Mucosa of descending colon (tissue), 3 donors: ENCODE results near the gene TNP1. TPM values are rescaled to one million over a fixed set of nuclear protein-coding genes. Genes with fewer than 3 reads are reported as not detected.

Source experiments
- ATAC-seq: fragments of 200-7000 bp; cut with Tn5 transposase; one replicate; pipeline ENCODE4 v1.9.1; 2020; ENCODE audit warnings: mild to moderate bottlenecking, moderate library complexity
- DNase-seq, 3 donors: peaks; one replicate each; pipeline ENCODE4 v3.0.0-alpha.2; 2020
- H3K36me3 ChIP-seq: fragments of 200-600 bp; one replicate; pipeline ENCODE4 v1.8.0; 2021; ENCODE audit warnings: low read depth, mild to moderate bottlenecking
- H3K4me1 ChIP-seq: fragments of 200-600 bp; one replicate; pipeline ENCODE4 v1.8.0; 2021; ENCODE audit warnings: low read depth, mild to moderate bottlenecking
- H3K4me3 ChIP-seq: fragments of 200-600 bp; one replicate; pipeline ENCODE4 v1.8.0; 2021; ENCODE audit warnings: mild to moderate bottlenecking
- H3K9me3 ChIP-seq: fragments of 200-600 bp; one replicate; pipeline ENCODE4 v1.8.0; 2021; ENCODE audit warnings: mild to moderate bottlenecking
- intact Hi-C, 2 donors: fragments of 100-400 bp; cut with DNase I in 1 of 2; cut with micrococcal nuclease in 1 of 2; formaldehyde crosslinking; loops; one replicate each; pipeline versions ENCODE4 v1.11.0 to v1.11.1; 2022; cut with DNase I, micrococcal nuclease
- total RNA-seq, 3 donors: library from RNA; stranded (reverse); fragmentation: NEBNext Ultra II Directional in 2 of 3; extraction: Animal tissue kit (Norgen Biotek cat#: 25700) in 2 of 3; gene quantifications; one replicate each; pipeline versions ENCODE4 v1.2.1 to v1.2.4, GENCODE V29; 2021 to 2023
- TF ChIP-seq, protein P1 (sequence below): fragments of 200-600 bp; IDR thresholded peaks from one replicate; pipeline ENCODE4 v1.8.0; 2022; ENCODE audit warnings: antibody characterized with exemption, mild to moderate bottlenecking
- donor health status: DM: no; HTN: no; CAD: no; lungs with moderate emphysema.
- donor health status: DM: no; HTN: no; CAD: no.
- donor health status: DM: no; HTN: yes; CAD: no.

Gene TNP1
- total RNA-seq, 3 donors from 2014 or later: not detected

DNA sequence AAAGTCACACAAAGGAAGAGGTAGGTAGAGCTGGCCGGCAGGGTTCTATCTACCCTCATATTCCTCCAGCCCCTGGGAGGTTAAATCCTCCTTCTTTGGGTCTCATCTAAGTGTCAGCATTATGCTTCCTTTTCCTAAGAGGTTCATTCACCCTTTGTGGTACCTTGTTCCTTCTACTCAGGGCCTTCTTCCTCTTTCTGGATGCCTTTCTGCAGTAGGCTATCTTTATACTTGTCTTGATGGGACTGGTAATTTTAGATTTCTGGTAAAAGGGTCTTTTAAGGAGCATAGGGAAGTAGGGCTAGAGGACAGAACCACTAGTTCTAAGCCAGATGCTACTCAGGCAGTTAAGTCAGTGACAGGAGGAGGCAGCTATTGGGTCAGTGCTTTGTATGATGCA is 13.7 kb upstream of the TNP1 start:
- Histone ChIP-seq H3K4me1 (no peaks in the 10 kb centered on the region), H3K9me3 (no peaks in the 10 kb centered on the region), H3K4me3 (no peak overlapping the region), H3K36me3 (no peaks in the 10 kb centered on the region)
- TF ChIP-seq, protein P1, sequence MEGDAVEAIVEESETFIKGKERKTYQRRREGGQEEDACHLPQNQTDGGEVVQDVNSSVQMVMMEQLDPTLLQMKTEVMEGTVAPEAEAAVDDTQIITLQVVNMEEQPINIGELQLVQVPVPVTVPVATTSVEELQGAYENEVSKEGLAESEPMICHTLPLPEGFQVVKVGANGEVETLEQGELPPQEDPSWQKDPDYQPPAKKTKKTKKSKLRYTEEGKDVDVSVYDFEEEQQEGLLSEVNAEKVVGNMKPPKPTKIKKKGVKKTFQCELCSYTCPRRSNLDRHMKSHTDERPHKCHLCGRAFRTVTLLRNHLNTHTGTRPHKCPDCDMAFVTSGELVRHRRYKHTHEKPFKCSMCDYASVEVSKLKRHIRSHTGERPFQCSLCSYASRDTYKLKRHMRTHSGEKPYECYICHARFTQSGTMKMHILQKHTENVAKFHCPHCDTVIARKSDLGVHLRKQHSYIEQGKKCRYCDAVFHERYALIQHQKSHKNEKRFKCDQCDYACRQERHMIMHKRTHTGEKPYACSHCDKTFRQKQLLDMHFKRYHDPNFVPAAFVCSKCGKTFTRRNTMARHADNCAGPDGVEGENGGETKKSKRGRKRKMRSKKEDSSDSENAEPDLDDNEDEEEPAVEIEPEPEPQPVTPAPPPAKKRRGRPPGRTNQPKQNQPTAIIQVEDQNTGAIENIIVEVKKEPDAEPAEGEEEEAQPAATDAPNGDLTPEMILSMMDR: no peak
- DNase-seq: no peak
- intact Hi-C loops: no loop called here
- ATAC-seq: no peak

DNA sequence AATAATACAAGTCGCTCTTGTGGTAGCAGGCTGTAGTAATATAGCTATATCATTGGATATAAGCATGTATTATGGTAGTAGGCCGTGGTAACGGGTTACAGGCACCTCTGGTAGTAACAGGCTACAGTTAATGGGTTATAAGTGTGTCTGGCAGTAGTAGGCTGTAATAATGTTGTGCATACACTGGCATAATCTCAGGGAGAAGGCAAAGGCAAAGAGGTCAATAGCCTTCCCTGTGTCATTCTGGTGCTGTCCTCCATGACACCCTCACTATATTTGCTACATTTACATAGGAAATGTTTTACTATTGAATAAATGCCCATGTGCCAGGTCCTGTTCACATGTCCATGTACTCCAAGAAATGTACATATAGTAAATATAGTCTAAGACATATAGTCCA is 12.8 kb upstream of the TNP1 start:
- intact Hi-C loops: no loop called here
- H3K9me3 ChIP-seq: no peaks in the 10 kb centered on the region
- H3K4me3 ChIP-seq: no peak overlapping the region
- TF ChIP-seq, protein P1: no peak
- DNase-seq: no peak
- H3K36me3 ChIP-seq: no peaks in the 10 kb centered on the region
- H3K4me1 ChIP-seq: no peaks in the 10 kb centered on the region
- no peak for ATAC-seq

DNA sequence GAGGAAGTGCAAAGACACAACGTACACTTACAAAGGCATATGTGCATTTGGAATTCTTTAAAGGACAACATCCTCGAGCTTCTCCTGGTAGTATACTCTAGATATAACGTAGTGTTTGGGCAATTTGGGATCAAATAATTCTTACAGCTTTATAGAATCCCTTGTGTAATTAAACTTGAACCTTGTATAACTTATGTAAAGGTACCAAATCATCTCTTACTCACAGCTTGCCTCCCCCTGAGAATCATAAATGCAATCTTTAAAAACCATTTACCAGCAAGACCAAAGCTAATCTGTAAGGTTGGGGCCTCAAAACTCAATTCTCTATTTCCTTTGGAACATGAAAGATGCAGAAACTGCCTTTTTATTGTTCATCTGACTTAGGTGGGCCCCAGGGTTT is 12.2 kb upstream of the TNP1 start:
- intact Hi-C loops: no loop called here
- DNase-seq: no peak
- Histone ChIP-seq H3K36me3 (no peaks in the 10 kb centered on the region), H3K4me3 (no peak overlapping the region), H3K4me1 (no peaks in the 10 kb centered on the region), H3K9me3 (no peaks in the 10 kb centered on the region)
- TF ChIP-seq, protein P1: no peak
- ATAC-seq: no peak

DNA sequence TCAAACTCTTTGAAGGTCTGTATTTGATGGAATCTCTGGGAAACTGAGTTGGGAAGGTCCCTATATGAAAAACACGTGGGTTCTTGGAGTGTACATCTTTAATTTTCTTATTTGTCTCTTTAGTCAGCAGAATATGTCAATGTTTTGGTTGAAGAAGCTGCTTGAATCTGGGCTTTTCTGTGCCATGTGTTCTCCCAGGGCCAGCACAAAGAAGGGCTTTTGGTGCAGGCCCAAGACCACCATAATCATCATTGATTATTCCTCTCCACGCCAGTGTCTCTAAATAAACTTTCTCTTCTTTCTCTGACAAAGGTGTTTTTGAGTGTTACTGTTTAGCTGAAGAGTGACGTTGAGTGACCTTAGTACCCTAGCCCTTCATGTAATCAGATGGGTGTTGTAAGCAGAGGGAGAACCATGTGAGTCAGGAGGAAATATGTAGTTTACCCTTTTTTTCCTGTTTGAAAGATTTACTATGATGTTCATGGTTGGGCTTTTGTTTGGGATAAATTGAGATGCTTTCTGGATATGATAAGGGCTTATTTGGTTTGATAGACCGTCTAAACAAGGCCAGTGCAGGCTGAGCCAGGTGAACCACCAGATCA is 11.6 kb upstream of the TNP1 start:
- Histone ChIP-seq H3K4me3 (no peak overlapping the region), H3K36me3 (no peaks in the 10 kb centered on the region), H3K9me3 (no peaks in the 10 kb centered on the region), H3K4me1 (no peaks in the 10 kb centered on the region)
- ATAC-seq (peak; percentile 16), DNase-seq (no peak)
- TF ChIP-seq, protein P1: no peak
- intact Hi-C loops: no loop called here

DNA sequence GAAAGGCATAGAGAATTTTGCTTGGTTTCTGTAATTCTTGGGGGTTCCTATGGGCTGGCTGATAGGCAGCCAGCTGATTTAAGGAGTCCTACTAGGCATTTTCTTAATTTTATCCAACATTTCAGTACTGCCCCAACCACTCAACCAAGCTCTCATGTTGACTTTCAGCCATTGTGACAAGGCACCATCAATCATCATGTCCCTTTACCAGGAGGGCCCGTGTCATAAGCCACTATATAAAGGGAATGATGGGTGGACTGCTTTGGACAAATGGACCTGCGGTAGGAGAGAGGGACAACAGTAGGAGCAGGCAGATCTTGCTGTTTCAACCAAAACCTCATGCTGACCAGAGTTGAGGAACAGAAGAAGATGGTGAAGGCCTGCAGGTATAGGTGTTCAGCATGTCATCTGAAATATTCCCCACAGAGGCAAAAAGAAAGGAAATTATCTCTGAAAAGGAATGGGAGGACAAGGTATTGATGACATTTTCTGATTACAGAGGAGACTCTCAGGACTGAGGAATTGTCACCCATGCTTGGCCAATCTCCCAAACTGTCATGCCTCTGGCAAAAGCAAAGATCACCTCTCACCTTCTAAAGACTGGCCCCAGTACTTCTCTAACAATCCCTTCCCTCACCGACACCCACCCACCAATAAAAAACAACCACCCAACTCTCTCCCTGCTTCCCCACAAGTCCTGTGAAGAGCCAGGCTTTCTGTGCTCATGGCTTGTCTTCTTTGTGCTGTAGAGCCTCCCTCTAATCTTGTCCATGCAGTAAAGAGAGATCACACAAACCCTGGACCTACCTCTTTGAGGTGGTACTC is 10.9 kb upstream of the TNP1 start:
- Histone ChIP-seq H3K36me3 (no peaks in the 10 kb centered on the region), H3K4me1 (no peaks in the 10 kb centered on the region), H3K9me3 (no peaks in the 10 kb centered on the region), H3K4me3 (no peak overlapping the region)
- ATAC-seq (no peak), DNase-seq (no peak)
- intact Hi-C loops: no loop called here
- TF ChIP-seq, protein P1: no peak
